SJCRH30 (cell line): Measurements from ENCODE around the gene NOTCH3. TPM values are rescaled to one million over a fixed set of nuclear protein-coding genes. Genes with fewer than 3 reads are reported as not detected.

Source experiments
- total RNA-seq: library from RNA; depleted of rRNA; stranded (reverse); fragments of >200 nt; shearing (Covaris generic); gene quantifications from 2 replicates; pipeline ENCODE4 v1.2.3, GENCODE V29; 2014; rRNA removed

The NOTCH3 gene
- total RNA-seq, 1 experiment from 2014 or later: 43.7 TPM

Other genes starting within 250 kb of the NOTCH3 start
- not detected in 2 replicates for gene SLC1A6, start 221.1 kb downstream of the NOTCH3 start, total RNA-seq
- 0.02 TPM in 1 of 2 replicates, not detected in the other for gene CASP14, start 151.5 kb downstream of the NOTCH3 start, total RNA-seq
- gene OR1I1, start 118.8 kb downstream of the NOTCH3 start, total RNA-seq: not detected in 2 replicates
- gene SYDE1, start 93.6 kb downstream of the NOTCH3 start, total RNA-seq: 37.7 and 38.3 TPM in 2 replicates
- 0.18 TPM in 1 of 2 replicates, not detected in the other for gene EPHX3, start 31.5 kb upstream of the NOTCH3 start, total RNA-seq
- 48.6 and 50.4 TPM in 2 replicates for gene BRD4, start 131.5 kb upstream of the NOTCH3 start, total RNA-seq
- gene AKAP8, start 178.8 kb upstream of the NOTCH3 start, total RNA-seq: 26.9 and 28.1 TPM in 2 replicates
- gene AKAP8L, start 218.0 kb upstream of the NOTCH3 start, total RNA-seq: 86.0 and 111 TPM in 2 replicates
- 23.0 and 23.8 TPM in 2 replicates for gene WIZ, start 249.0 kb upstream of the NOTCH3 start, total RNA-seq